ENCODE data around the gene HLA-E.
A peak's percentile ranks its signal among the peaks of the same experiment; 100 is the strongest.

GRCh38 chr6:30463651-30464618 lies 25.4 kb upstream of the HLA-E start:
- TF ChIP-seq CTCF (conservative IDR thresholded peaks at IDR 0.05 in 1 of 2, IDR thresholded peaks at IDR 0.05 in 1 of 2; ENCODE audit: low read depth in 1 of 2, low read length in 2 of 2), result no peak
- peak; percentile 88 for TF ChIP-seq EZH2 (IDR thresholded peaks at IDR 0.05; ENCODE audit: low read length, missing control alignments)

Data from fibroblast of lung (primary cell).